ENCODE measurements around the gene CAMTA1.

The CAMTA1 gene

DNA sequence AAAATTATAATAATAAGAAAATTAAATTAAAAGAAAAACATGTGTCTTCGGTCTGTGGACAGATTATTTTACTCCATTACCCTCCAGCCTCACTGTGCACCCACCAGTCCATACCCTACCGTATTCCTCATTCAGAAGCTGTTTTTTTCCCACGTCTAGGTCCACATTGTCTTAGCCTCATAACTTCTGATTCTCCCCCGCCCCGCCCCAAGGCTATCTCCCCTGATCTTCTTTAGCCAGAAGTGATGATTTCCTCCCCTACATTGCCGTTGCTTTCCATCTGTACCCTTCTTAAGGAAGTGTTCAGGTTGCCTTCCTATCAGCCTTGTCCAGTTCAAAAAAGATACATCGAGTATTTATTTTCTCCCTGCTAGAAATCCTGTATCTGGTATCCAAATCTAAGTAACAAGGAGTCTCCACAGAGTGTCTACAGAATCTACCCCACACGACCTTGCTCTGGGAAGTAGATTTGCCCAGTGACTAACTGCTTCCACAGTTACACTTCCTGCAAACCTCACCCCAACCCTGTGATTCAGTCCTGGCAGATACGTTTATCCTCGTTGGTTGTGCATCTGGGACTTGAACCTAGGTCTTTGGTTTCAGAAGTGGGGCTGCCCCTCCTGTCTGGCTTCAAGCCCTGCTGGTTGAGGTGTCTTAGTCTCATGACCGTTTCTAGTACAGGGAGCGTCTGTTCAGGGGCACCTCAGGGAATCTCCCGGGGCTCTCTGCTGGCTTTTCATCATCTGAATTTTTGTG lies 470.2 kb downstream of the CAMTA1 start:
- H3K9ac ChIP-seq (ENCODE audit: low read length in 2 of 2) = no peak overlapping the region
- H3K9me3 ChIP-seq (ENCODE audit: control insufficient read depth in 2 of 2, low read length in 2 of 2) = no peaks in the 10 kb centered on the region
- H3K27me3 ChIP-seq (ENCODE audit: control insufficient read depth in 1 of 2, insufficient read depth in 2 of 2, low read length in 2 of 2) = peaks cover 0 to 2% of the 10 kb centered on the region in 2 donors
- H3K27ac ChIP-seq (ENCODE audit: low read length) = no peak overlapping the region
- no peak overlapping the region for H3K4me3 ChIP-seq (ENCODE audit: low read length in 2 of 2)
- H3K36me3 ChIP-seq (ENCODE audit: control insufficient read depth in 2 of 2, insufficient read depth in 2 of 2, low read length in 2 of 2) = no peaks in the 10 kb centered on the region
- no peaks in the 10 kb centered on the region for H3K4me1 ChIP-seq (ENCODE audit: control insufficient read depth, insufficient read depth, low read length)

GRCh38 chr1:7256526-7256925 lies 471.3 kb downstream of the CAMTA1 start:
- H3K9ac ChIP-seq (ENCODE audit: low read length in 2 of 2) = no peak overlapping the region
- no peaks in the 10 kb centered on the region for H3K9me3 ChIP-seq (ENCODE audit: control insufficient read depth in 2 of 2, low read length in 2 of 2)
- H3K27me3 ChIP-seq (ENCODE audit: control insufficient read depth in 1 of 2, insufficient read depth in 2 of 2, low read length in 2 of 2) = no peaks in the 10 kb centered on the region
- H3K36me3 ChIP-seq (ENCODE audit: control insufficient read depth in 2 of 2, insufficient read depth in 2 of 2, low read length in 2 of 2) = no peaks in the 10 kb centered on the region
- H3K4me3 ChIP-seq (ENCODE audit: low read length in 2 of 2) = no peak overlapping the region
- H3K4me1 ChIP-seq (ENCODE audit: control insufficient read depth, insufficient read depth, low read length) = no peaks in the 10 kb centered on the region
- no peak overlapping the region for H3K27ac ChIP-seq (ENCODE audit: low read length)

DNA sequence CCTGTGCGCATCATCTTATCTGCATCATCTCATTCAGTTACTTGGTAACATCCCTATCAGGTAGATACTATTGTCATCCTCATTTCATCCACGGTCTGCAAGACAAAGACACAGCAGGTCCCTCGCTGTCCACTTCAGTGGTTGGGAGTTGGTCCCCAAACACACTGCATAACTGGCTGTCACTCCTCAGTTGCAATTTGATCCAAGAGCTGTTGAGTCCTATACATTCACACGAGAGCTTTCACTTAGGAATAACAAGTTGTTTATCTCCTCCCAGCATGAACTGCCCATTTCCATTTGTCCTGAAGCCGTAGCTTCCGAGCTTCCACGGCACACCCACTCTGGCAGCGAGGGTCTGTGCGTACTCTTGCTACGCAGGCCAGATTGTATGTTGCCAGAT lies 472.0 kb downstream of the CAMTA1 start:
- H3K36me3 ChIP-seq (ENCODE audit: control insufficient read depth in 2 of 2, insufficient read depth in 2 of 2, low read length in 2 of 2) = no peaks in the 10 kb centered on the region
- H3K4me1 ChIP-seq (ENCODE audit: control insufficient read depth, insufficient read depth, low read length) = no peaks in the 10 kb centered on the region
- no peak overlapping the region for H3K4me3 ChIP-seq (ENCODE audit: low read length in 2 of 2)
- H3K9me3 ChIP-seq (ENCODE audit: control insufficient read depth in 2 of 2, low read length in 2 of 2) = no peaks in the 10 kb centered on the region
- H3K27me3 ChIP-seq (ENCODE audit: control insufficient read depth in 1 of 2, insufficient read depth in 2 of 2, low read length in 2 of 2) = no peaks in the 10 kb centered on the region
- no peak overlapping the region for H3K27ac ChIP-seq (ENCODE audit: low read length)
- H3K9ac ChIP-seq (ENCODE audit: low read length in 2 of 2) = no peak overlapping the region

DNA sequence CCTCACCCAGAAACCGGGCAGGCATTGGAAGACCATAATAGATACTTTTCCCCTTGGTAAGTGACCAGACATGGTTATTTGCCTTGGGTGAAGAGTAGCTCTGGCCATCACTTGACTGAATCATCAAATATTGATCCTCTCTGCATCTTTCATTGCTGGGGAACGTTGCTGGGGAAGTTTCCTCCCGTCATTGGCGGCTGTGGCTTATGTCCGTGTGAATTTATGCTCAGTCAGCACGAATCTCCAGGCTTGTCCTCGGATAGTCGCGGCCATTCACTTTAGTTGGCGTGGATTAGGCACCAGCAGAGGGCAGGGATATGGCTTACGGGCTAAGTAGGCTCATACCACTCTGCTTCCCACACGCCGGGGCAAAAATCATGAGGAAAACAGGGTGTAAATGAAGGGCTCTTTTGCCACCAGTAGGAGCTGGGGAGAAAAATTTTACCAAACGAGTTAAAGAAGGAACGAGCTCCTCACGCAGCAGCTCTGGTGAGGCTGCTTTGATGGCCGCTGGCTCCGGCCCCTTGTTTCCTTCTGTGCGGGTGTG lies 473.4 kb downstream of the CAMTA1 start:
- Histone ChIP-seq H3K4me1 (ENCODE audit: control insufficient read depth, insufficient read depth, low read length) (peaks cover 4% of the 10 kb centered on the region), H3K27me3 (ENCODE audit: control insufficient read depth in 1 of 2, insufficient read depth in 2 of 2, low read length in 2 of 2) (no peaks in the 10 kb centered on the region), H3K27ac (ENCODE audit: low read length) (no peak overlapping the region), H3K4me3 (ENCODE audit: low read length in 2 of 2) (no peak overlapping the region), H3K9ac (ENCODE audit: low read length in 2 of 2) (no peak overlapping the region), H3K36me3 (ENCODE audit: control insufficient read depth in 2 of 2, insufficient read depth in 2 of 2, low read length in 2 of 2) (no peaks in the 10 kb centered on the region), H3K9me3 (ENCODE audit: control insufficient read depth in 2 of 2, low read length in 2 of 2) (no peaks in the 10 kb centered on the region)

GRCh38 chr1:7259955-7260354 lies 474.7 kb downstream of the CAMTA1 start:
- Histone ChIP-seq H3K9me3 (ENCODE audit: control insufficient read depth in 2 of 2, low read length in 2 of 2) (no peaks in the 10 kb centered on the region), H3K27me3 (ENCODE audit: control insufficient read depth in 1 of 2, insufficient read depth in 2 of 2, low read length in 2 of 2) (no peaks in the 10 kb centered on the region), H3K36me3 (ENCODE audit: control insufficient read depth in 2 of 2, insufficient read depth in 2 of 2, low read length in 2 of 2) (no peaks in the 10 kb centered on the region), H3K27ac (ENCODE audit: low read length) (no peak overlapping the region), H3K4me1 (ENCODE audit: control insufficient read depth, insufficient read depth, low read length) (peaks cover 7% of the 10 kb centered on the region), H3K4me3 (ENCODE audit: low read length in 2 of 2) (no peak overlapping the region), H3K9ac (ENCODE audit: low read length in 2 of 2) (no peak overlapping the region)

DNA sequence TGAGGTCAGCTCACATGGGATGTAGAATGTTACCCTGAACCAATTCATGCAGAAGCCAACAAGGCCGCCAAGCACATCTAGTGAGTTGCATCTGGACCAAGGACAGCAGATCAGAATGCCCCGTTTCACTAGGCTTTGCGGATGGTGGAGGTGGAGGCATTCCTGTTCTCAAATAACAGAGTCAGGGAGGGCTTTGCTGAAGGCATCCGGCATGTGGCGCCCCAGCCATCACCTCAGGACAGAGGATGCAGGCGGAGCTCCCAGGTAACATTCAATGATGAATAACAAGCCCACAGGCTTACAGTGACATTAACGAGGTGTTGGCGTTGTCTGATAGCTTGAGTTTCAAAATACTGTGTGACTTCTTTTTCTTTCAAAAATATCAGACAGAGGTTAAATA lies 476.2 kb downstream of the CAMTA1 start:
- H3K27ac ChIP-seq (ENCODE audit: low read length) = no peak overlapping the region
- no peaks in the 10 kb centered on the region for H3K9me3 ChIP-seq (ENCODE audit: control insufficient read depth in 2 of 2, low read length in 2 of 2)
- no peaks in the 10 kb centered on the region for H3K27me3 ChIP-seq (ENCODE audit: control insufficient read depth in 1 of 2, insufficient read depth in 2 of 2, low read length in 2 of 2)
- H3K9ac ChIP-seq (ENCODE audit: low read length in 2 of 2) = no peak overlapping the region
- H3K4me1 ChIP-seq (ENCODE audit: control insufficient read depth, insufficient read depth, low read length) = peaks cover 15% of the 10 kb centered on the region
- H3K4me3 ChIP-seq (ENCODE audit: low read length in 2 of 2) = no peak overlapping the region
- H3K36me3 ChIP-seq (ENCODE audit: control insufficient read depth in 2 of 2, insufficient read depth in 2 of 2, low read length in 2 of 2) = no peaks in the 10 kb centered on the region

DNA sequence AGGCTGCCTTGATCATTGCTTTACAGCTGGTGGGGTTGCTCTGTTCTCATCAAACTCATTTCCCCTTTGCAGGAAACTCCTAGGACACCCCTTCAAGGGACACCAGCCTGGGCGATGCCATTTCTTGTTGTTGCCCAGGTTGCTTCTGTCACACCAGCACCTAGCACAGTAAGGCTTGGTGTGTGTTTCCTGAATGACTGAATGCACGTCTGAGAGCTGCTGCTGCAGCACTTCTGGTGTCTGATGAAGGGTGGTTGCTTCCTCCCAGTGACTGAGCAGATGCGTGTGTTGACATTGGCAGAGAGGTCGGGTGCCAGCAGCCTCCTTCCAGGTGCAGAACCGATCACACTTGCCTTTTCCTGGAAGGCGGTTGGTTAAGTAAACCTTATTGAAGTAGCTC lies 477.4 kb downstream of the CAMTA1 start:
- H3K9ac ChIP-seq (ENCODE audit: low read length in 2 of 2) = no peak overlapping the region
- no peaks in the 10 kb centered on the region for H3K36me3 ChIP-seq (ENCODE audit: control insufficient read depth in 2 of 2, insufficient read depth in 2 of 2, low read length in 2 of 2)
- peaks cover 0 to 2% of the 10 kb centered on the region in 2 donors for H3K27me3 ChIP-seq (ENCODE audit: control insufficient read depth in 1 of 2, insufficient read depth in 2 of 2, low read length in 2 of 2)
- no peaks in the 10 kb centered on the region for H3K9me3 ChIP-seq (ENCODE audit: control insufficient read depth in 2 of 2, low read length in 2 of 2)
- H3K27ac ChIP-seq (ENCODE audit: low read length) = no peak overlapping the region
- peaks cover 15% of the 10 kb centered on the region for H3K4me1 ChIP-seq (ENCODE audit: control insufficient read depth, insufficient read depth, low read length)
- no peak overlapping the region for H3K4me3 ChIP-seq (ENCODE audit: low read length in 2 of 2)

DNA sequence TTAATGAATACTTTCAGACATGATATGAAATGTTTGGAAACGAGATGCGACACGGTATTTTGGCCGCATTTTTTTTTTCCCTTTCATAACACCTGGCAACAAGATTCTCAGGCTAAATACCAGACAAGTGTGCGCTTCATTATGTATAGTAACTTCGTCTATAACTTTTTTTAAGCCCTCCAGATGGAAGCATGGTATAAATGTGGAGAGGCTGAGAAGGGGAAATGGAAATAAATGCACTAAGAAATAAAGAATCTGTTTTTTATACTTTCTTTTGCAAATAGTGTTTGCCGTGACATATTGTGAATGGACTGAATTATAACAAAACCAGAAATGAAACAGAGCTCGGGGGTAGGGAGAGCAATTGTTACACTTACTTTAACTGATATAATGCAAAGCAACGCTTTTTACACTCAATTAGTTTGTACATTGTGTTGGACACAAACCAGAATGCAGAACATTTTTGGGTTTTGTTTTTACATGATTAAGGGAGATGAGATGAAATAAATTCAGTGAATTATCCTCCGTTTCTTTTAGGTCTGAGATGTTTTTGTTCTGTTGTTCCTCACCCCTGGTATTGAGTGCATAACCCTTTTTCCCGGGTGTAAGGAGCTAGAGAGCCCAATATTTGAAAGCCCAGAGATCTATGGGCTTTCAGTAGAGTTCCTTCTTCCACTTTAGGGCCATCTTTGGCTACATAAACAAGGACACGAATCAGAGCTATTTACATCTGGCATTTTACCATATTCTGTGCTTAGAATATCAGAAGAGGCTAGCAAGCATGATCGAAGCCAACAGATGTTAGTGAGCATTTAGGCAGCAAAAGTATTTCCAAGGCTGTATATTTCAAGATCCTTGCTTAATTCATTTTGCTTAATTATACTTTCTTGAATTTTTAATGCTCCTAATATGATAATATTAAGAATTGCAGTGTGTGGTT lies 478.0 kb downstream of the CAMTA1 start:
- Histone ChIP-seq H3K27me3 (ENCODE audit: control insufficient read depth in 1 of 2, insufficient read depth in 2 of 2, low read length in 2 of 2) (peaks cover 0 to 2% of the 10 kb centered on the region in 2 donors), H3K4me3 (ENCODE audit: low read length in 2 of 2) (no peak overlapping the region), H3K36me3 (ENCODE audit: control insufficient read depth in 2 of 2, insufficient read depth in 2 of 2, low read length in 2 of 2) (no peaks in the 10 kb centered on the region), H3K27ac (ENCODE audit: low read length) (no peak overlapping the region), H3K4me1 (ENCODE audit: control insufficient read depth, insufficient read depth, low read length) (peaks cover 15% of the 10 kb centered on the region), H3K9me3 (ENCODE audit: control insufficient read depth in 2 of 2, low read length in 2 of 2) (peaks cover 0 to under 1% of the 10 kb centered on the region in 2 donors), H3K9ac (ENCODE audit: low read length in 2 of 2) (no peak overlapping the region)

DNA sequence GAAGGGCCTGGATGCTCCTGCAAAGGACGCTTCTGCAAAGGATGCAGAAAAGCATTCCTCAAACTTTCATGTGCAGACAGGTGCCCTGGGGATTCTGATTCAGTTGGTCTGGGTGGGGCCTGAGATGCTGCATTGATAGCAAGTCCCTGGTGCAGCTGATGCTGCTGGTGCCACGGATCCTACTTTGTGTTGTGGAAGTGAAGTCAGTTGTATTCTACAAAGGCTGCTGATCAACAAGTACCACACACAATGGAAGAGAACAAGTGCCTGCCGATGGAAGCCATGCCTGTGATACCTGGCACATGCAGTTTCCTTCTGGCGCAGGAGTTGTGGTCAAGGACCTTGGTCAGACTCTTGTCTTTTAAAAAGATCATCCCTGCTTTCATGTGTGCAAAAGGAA lies 478.8 kb downstream of the CAMTA1 start:
- H3K27me3 ChIP-seq (ENCODE audit: control insufficient read depth in 1 of 2, insufficient read depth in 2 of 2, low read length in 2 of 2) = peaks cover 0 to 2% of the 10 kb centered on the region in 2 donors
- no peaks in the 10 kb centered on the region for H3K36me3 ChIP-seq (ENCODE audit: control insufficient read depth in 2 of 2, insufficient read depth in 2 of 2, low read length in 2 of 2)
- H3K27ac ChIP-seq (ENCODE audit: low read length) = no peak overlapping the region
- no peak overlapping the region for H3K9ac ChIP-seq (ENCODE audit: low read length in 2 of 2)
- peaks cover 3 to 6% of the 10 kb centered on the region in 2 donors for H3K9me3 ChIP-seq (ENCODE audit: control insufficient read depth in 2 of 2, low read length in 2 of 2)
- H3K4me3 ChIP-seq (ENCODE audit: low read length in 2 of 2) = no peak overlapping the region
- H3K4me1 ChIP-seq (ENCODE audit: control insufficient read depth, insufficient read depth, low read length) = peaks cover 15% of the 10 kb centered on the region

DNA sequence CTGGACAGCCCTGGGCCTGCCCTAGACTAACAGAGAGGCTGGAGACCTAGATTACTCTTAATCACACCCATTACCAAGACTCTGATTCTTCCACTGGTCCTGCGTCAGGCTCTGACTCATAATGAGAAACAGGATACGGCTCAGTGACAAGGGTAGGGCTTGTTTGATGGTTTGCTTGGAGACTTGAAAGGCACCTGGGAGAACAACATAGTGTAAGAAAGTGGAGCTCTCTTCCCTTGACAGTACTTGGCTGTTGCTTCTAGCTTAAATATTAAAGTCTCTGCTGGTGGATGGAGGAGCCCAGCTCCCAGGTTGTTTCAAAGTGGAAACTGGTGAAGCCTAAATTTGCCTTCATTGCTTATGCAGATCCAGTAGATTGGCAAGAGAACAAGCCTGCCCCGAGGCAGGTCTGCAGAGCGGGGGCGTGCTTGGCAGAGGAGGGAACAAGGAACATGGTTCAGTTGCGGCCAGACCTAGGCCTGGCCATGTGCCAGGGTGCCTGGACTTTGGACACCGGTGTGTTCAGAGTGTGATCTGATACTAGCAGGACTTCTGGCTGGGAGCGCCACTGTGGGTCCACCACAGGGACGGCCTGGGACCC lies 480.6 kb downstream of the CAMTA1 start:
- peaks cover 9% of the 10 kb centered on the region in 2 donors for H3K9me3 ChIP-seq (ENCODE audit: control insufficient read depth in 2 of 2, low read length in 2 of 2)
- no peaks in the 10 kb centered on the region for H3K36me3 ChIP-seq (ENCODE audit: control insufficient read depth in 2 of 2, insufficient read depth in 2 of 2, low read length in 2 of 2)
- H3K4me1 ChIP-seq (ENCODE audit: control insufficient read depth, insufficient read depth, low read length) = peaks cover 15% of the 10 kb centered on the region
- no peak overlapping the region for H3K27ac ChIP-seq (ENCODE audit: low read length)
- no peak overlapping the region for H3K4me3 ChIP-seq (ENCODE audit: low read length in 2 of 2)
- peaks cover 0 to 2% of the 10 kb centered on the region in 2 donors for H3K27me3 ChIP-seq (ENCODE audit: control insufficient read depth in 1 of 2, insufficient read depth in 2 of 2, low read length in 2 of 2)
- H3K9ac ChIP-seq (ENCODE audit: low read length in 2 of 2) = peak overlapping the region in 1 of 2 donors; percentile 21
